ENCODE results near the gene MYPN.

The MYPN gene, protein sequence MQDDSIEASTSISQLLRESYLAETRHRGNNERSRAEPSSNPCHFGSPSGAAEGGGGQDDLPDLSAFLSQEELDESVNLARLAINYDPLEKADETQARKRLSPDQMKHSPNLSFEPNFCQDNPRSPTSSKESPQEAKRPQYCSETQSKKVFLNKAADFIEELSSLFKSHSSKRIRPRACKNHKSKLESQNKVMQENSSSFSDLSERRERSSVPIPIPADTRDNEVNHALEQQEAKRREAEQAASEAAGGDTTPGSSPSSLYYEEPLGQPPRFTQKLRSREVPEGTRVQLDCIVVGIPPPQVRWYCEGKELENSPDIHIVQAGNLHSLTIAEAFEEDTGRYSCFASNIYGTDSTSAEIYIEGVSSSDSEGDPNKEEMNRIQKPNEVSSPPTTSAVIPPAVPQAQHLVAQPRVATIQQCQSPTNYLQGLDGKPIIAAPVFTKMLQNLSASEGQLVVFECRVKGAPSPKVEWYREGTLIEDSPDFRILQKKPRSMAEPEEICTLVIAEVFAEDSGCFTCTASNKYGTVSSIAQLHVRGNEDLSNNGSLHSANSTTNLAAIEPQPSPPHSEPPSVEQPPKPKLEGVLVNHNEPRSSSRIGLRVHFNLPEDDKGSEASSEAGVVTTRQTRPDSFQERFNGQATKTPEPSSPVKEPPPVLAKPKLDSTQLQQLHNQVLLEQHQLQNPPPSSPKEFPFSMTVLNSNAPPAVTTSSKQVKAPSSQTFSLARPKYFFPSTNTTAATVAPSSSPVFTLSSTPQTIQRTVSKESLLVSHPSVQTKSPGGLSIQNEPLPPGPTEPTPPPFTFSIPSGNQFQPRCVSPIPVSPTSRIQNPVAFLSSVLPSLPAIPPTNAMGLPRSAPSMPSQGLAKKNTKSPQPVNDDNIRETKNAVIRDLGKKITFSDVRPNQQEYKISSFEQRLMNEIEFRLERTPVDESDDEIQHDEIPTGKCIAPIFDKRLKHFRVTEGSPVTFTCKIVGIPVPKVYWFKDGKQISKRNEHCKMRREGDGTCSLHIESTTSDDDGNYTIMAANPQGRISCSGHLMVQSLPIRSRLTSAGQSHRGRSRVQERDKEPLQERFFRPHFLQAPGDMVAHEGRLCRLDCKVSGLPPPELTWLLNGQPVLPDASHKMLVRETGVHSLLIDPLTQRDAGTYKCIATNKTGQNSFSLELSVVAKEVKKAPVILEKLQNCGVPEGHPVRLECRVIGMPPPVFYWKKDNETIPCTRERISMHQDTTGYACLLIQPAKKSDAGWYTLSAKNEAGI (N-terminal part only)

DNA sequence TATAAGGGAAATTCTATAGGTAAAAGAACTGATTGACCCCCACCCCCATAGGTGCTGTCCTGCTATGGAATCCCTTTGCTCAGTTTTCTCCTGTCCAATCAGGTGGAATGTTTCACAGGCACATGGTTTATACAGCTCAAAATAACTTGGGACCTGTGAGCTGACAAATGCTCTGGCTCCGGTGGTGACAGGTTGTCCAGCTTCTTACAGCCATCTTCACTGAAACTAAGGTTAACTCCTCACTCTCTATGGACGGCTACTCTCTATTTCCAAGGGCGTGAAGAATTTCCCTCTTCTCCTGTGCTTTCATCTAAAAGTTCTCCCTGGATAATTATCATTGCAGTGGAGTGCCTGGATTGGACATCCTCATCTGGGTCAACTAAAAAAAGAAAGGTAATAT lies at the start of gene MYPN:
Gene MYPN, plus strand, starts transcription at position 158 of the 400 bp plus-strand sequence. CDS start 11,951 bp downstream, outside the sequence.
- TF ChIP-seq, protein P1, sequence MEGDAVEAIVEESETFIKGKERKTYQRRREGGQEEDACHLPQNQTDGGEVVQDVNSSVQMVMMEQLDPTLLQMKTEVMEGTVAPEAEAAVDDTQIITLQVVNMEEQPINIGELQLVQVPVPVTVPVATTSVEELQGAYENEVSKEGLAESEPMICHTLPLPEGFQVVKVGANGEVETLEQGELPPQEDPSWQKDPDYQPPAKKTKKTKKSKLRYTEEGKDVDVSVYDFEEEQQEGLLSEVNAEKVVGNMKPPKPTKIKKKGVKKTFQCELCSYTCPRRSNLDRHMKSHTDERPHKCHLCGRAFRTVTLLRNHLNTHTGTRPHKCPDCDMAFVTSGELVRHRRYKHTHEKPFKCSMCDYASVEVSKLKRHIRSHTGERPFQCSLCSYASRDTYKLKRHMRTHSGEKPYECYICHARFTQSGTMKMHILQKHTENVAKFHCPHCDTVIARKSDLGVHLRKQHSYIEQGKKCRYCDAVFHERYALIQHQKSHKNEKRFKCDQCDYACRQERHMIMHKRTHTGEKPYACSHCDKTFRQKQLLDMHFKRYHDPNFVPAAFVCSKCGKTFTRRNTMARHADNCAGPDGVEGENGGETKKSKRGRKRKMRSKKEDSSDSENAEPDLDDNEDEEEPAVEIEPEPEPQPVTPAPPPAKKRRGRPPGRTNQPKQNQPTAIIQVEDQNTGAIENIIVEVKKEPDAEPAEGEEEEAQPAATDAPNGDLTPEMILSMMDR (IDR thresholded peaks at IDR 0.05; ENCODE audit: borderline replicate concordance, insufficient read depth, low read depth, low read length), result no peak
- no peak within 1 kb of the TSS for H3K4me3 ChIP-seq (ENCODE audit: low read depth, low read length)

DNA sequence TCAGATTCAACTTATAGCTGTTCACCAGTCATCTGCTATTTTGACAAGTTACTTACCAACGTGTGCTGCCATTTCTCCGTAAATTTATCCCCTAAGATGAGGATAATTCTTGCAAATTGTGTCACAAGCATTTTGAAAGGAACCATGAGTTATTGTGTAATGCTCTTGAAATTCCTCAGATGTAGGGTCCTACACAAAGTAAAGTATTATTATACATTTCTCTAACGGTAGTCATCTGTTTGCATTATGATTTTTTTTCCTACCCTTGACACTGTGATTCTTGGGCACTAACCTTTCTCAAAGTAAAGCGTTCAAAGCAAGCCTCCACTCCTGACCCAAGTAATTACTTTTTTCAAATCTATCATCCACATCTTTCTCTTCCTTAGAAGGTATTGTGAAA lies 42.3 kb upstream of the MYPN start:
- H3K4me3 ChIP-seq (ENCODE audit: low read depth, low read length), result no peak overlapping the region
- TF ChIP-seq, protein P1 (IDR thresholded peaks at IDR 0.05; ENCODE audit: borderline replicate concordance, insufficient read depth, low read depth, low read length), result no peak

DNA sequence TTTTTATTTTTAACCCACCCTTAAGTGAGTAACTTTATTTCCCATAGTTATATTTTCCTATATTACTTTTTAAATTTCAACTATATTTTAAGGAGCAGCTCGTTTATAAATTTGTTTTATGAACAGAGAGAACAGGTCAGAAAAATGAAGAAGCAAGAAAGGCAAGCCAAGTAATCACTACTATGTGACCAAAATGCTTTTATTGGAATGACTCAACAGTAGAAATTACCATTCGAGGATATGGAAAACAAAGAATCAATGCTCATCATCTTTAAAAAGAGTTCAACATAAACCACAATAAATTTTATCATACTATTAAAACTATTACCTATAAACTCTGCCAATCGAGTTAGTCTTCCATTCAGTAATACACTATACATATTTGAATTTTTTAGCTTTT lies 41.8 kb upstream of the MYPN start:
- H3K4me3 ChIP-seq (ENCODE audit: low read depth, low read length), result no peak overlapping the region
- TF ChIP-seq, protein P1 (IDR thresholded peaks at IDR 0.05; ENCODE audit: borderline replicate concordance, insufficient read depth, low read depth, low read length), result no peak

DNA sequence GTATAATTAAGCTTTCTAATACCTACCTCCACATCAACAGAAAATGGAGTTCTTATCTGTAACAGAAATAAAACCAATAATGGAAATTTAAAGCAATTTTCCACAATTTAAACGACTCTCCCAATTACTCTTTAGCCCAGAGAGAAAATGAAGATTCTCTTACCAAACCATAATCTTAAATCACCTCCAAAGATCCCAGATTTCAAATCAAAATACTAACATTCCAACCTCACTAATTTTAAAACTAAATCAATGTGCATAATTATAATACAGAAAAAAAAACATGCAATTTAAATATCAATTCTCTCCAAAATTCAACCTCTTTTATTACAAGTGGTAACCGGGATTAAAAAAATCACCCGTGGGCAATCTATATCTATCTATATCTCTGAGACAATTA lies 35.7 kb upstream of the MYPN start:
- H3K4me3 ChIP-seq (ENCODE audit: low read depth, low read length), result peak overlapping the region; percentile 85
- TF ChIP-seq, protein P1 (IDR thresholded peaks at IDR 0.05; ENCODE audit: borderline replicate concordance, insufficient read depth, low read depth, low read length), result no peak

DNA sequence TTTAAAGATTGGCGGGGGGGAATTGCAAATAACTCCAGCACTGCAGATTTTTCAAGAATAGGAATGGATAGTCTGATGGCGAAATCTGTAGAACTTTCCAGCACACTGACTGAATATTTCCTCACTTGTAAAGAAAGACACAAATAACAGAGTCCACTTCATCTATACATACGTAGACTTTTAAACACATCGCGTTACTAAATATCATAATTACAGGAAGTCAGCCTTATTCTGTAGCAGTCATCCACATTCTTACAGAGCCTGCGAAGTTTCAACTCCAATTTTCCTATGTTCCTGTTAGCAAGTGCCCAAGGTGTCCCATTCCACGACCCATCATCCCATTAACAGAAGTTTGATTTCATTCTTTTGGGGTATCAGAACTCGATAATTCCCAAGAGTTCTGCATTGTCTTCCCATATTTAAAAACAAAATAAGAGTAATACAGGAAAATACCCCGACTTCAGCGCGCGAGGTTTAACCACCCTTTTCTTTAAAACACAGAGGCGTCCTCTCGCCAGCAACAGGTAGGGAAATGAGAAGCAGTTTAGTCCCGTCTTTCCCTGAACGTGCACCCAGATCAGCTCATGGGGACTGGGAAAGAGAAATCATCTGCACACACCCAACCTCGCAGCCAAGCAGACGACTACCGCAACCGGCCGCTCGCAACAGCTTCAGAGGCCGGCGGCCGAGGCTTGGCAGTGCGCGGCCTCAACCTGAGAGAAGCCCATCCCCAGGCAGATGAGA lies 35.1 kb upstream of the MYPN start:
- peak overlapping the region; percentile 85 for H3K4me3 ChIP-seq (ENCODE audit: low read depth, low read length)
- TF ChIP-seq, protein P1 (IDR thresholded peaks at IDR 0.05; ENCODE audit: borderline replicate concordance, insufficient read depth, low read depth, low read length), result no peak
